ENCODE data around the gene CCDC186. TPM values are rescaled to one million over a fixed set of nuclear protein-coding genes. Genes with fewer than 3 reads are reported as not detected.

CCDC186 gene
- total RNA-seq, 1 experiment from 2014 or later: 17.1 TPM

GRCh38 chr10:114157912-114158311 is 16.1 kb downstream of the CCDC186 start:
- no peak overlapping the region for H3K4me3 ChIP-seq (replicated peaks in 1 of 2; ENCODE audit: low read depth in 1 of 2, low read length in 2 of 2)
- intact Hi-C loops (cut with micrococcal nuclease): no loop called here
- TF ChIP-seq FOSL1 (IDR thresholded peaks at IDR 0.05; ENCODE audit: low read depth) (no peak), SRF (IDR thresholded peaks at IDR 0.05; ENCODE audit: low read depth) (no peak), ELF1 (IDR thresholded peaks at IDR 0.05; ENCODE audit: borderline replicate concordance, low read depth) (no peak), POLR2AphosphoS5 (IDR thresholded peaks at IDR 0.05; ENCODE audit: low read depth, low read length) (no peak), YY1 (IDR thresholded peaks at IDR 0.05; ENCODE audit: extremely low read depth, insufficient replicate concordance, low read depth, low read length) (no peak), ZFX (IDR thresholded peaks at IDR 0.05) (no peak), CBX3 (IDR thresholded peaks at IDR 0.05; ENCODE audit: low read depth) (no peak)
- TF ChIP-seq, protein P1, sequence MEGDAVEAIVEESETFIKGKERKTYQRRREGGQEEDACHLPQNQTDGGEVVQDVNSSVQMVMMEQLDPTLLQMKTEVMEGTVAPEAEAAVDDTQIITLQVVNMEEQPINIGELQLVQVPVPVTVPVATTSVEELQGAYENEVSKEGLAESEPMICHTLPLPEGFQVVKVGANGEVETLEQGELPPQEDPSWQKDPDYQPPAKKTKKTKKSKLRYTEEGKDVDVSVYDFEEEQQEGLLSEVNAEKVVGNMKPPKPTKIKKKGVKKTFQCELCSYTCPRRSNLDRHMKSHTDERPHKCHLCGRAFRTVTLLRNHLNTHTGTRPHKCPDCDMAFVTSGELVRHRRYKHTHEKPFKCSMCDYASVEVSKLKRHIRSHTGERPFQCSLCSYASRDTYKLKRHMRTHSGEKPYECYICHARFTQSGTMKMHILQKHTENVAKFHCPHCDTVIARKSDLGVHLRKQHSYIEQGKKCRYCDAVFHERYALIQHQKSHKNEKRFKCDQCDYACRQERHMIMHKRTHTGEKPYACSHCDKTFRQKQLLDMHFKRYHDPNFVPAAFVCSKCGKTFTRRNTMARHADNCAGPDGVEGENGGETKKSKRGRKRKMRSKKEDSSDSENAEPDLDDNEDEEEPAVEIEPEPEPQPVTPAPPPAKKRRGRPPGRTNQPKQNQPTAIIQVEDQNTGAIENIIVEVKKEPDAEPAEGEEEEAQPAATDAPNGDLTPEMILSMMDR (IDR thresholded peaks at IDR 0.05 in 2 of 3, conservative IDR thresholded peaks at IDR 0.05 in 1 of 3; ENCODE audit: borderline replicate concordance in 1 of 3, insufficient read depth in 1 of 3, low read depth in 2 of 3, low read length in 2 of 3): peak in 2 of 3 experiments; percentile 35 to 50; a peak in 3 of 6 replicates
- CTCF ChIA-PET: interaction anchor here (1.2 to 1.5 kb wide), 2 partner anchors 11 to 146 kb away, joined by 3 to 4 read pairs; no protein-coding TSS in a partner anchor
- H3K27me3 ChIP-seq (ENCODE audit: insufficient read depth, low read length): no peaks in the 10 kb centered on the region
- no TSS peak for BruUV-seq (replicated peaks)
- H3K4me2 ChIP-seq (ENCODE audit: low read length): no peak overlapping the region
- no peaks in the 10 kb centered on the region for H3K79me2 ChIP-seq (ENCODE audit: insufficient read depth, low read length)
- ATAC-seq (peak; percentile 65; the same call in 1 of the 2 replicates), DNase-seq (ENCODE audit: low read depth, low spot score) (no peak)
- no peaks in the 10 kb centered on the region for H3K9me3 ChIP-seq (ENCODE audit: control insufficient read depth in 1 of 2, insufficient read depth in 1 of 2, low read depth in 1 of 2, low read length in 2 of 2)
- H3K36me3 ChIP-seq (ENCODE audit: control insufficient read depth in 1 of 2, insufficient read depth in 2 of 2, low read length in 2 of 2): no peaks in the 10 kb centered on the region
- H3K4me1 ChIP-seq (ENCODE audit: control insufficient read depth in 1 of 2, insufficient read depth in 2 of 2, low read length in 2 of 2): no peaks in the 10 kb centered on the region
- RAD21 ChIA-PET (ENCODE audit: low non-redundant PET in 1 of 2, low total read pairs in 2 of 2, uncharacterized antibody in 2 of 2, unreplicated experiment in 2 of 2): no interaction called here
- no peaks in the 10 kb centered on the region for H4K20me1 ChIP-seq (ENCODE audit: insufficient read depth)
- no peak overlapping the region for H2AFZ ChIP-seq (ENCODE audit: low read depth, low read length, poor library complexity, severe bottlenecking)
- no peak overlapping the region for H3K27ac ChIP-seq (ENCODE audit: low read depth, low read length)
- no peak overlapping the region for H3K9ac ChIP-seq (ENCODE audit: low read length)
- no peaks in the 10 kb centered on the region for H3K9me2 ChIP-seq (ENCODE audit: insufficient read depth)
- POLR2A ChIA-PET: no interaction called here

DNA sequence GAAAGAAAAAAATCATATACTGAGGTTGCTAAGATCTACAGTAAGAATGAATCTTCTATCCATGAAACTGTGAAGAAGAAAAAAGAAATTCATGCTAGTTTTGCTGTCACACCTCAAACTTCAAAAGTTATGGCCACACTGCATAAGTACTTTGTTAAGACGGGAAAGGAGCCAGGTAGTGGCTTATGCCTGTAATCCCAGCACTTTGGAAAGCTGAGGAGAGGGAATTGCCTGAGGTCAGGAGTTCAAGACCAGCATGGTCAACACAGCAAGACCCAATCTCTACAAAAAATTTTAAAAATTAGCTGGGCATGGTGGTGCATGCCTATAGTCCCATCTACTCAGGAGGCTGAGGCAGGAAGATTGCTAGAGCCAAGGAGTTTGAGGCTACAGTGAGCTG is 22.1 kb downstream of the CCDC186 start:
- no peak overlapping the region for H2AFZ ChIP-seq (ENCODE audit: low read depth, low read length, poor library complexity, severe bottlenecking)
- H3K27me3 ChIP-seq (ENCODE audit: insufficient read depth, low read length): no peaks in the 10 kb centered on the region
- no peak overlapping the region for H3K27ac ChIP-seq (ENCODE audit: low read depth, low read length)
- H3K4me3 ChIP-seq (replicated peaks in 1 of 2; ENCODE audit: low read depth in 1 of 2, low read length in 2 of 2): no peak overlapping the region
- CTCF ChIA-PET: no interaction called here
- BruUV-seq (replicated peaks): no TSS peak
- H3K4me1 ChIP-seq (ENCODE audit: control insufficient read depth in 1 of 2, insufficient read depth in 2 of 2, low read length in 2 of 2): peaks cover 0 to 15% of the 10 kb centered on the region in 2 experiments; a peak in 2 of 4 replicates
- H3K79me2 ChIP-seq (ENCODE audit: insufficient read depth, low read length): no peaks in the 10 kb centered on the region
- no peak overlapping the region for H3K9ac ChIP-seq (ENCODE audit: low read length)
- no peaks in the 10 kb centered on the region for H4K20me1 ChIP-seq (ENCODE audit: insufficient read depth)
- DNase-seq (ENCODE audit: low read depth, low spot score): no peak
- no peaks in the 10 kb centered on the region for H3K9me2 ChIP-seq (ENCODE audit: insufficient read depth)
- peak overlapping the region; percentile 55 for H3K4me2 ChIP-seq (ENCODE audit: low read length)
- ATAC-seq: peak; percentile 37; the same call in 1 of the 2 replicates
- intact Hi-C loops (cut with micrococcal nuclease): no loop called here
- TF ChIP-seq CBX3 (IDR thresholded peaks at IDR 0.05; ENCODE audit: low read depth) (no peak), ZFX (IDR thresholded peaks at IDR 0.05) (no peak), POLR2A (IDR thresholded peaks at IDR 0.05; ENCODE audit: borderline replicate concordance, extremely low read depth, insufficient read depth, insufficient read length) (no peak)
- no peaks in the 10 kb centered on the region for H3K9me3 ChIP-seq (ENCODE audit: control insufficient read depth in 1 of 2, insufficient read depth in 1 of 2, low read depth in 1 of 2, low read length in 2 of 2)
- RAD21 ChIA-PET (ENCODE audit: low non-redundant PET in 1 of 2, low total read pairs in 2 of 2, uncharacterized antibody in 2 of 2, unreplicated experiment in 2 of 2): no interaction called here
- no peaks in the 10 kb centered on the region for H3K36me3 ChIP-seq (ENCODE audit: control insufficient read depth in 1 of 2, insufficient read depth in 2 of 2, low read length in 2 of 2)
- POLR2A ChIA-PET: no interaction called here
